ENCODE results near the gene UBE2O.
"Not testable (repeated sequence)": the region's sequence is repeated elsewhere in the genome, so short reads cannot be mapped to it uniquely, and the experiment has no call there.

The UBE2O gene

GRCh38 chr17:76353599-76354316, 99.2 kb downstream of the UBE2O start, which contains the start of gene PRPSAP1:
TSS of gene PRPSAP1 (minus strand) at chr17:76353916. CDS start at chr17:76353703, 213 bp downstream.
- Mint-ChIP-seq H3K4me1 (ENCODE audit: low read depth) (peaks cover 26% of the 10 kb centered on the region), H3K4me3 (peak within 1 kb of the TSS; percentile 86), H3K27me3 (peaks cover 11% of the 10 kb centered on the region), H3K9me3 (no peaks in the 10 kb centered on the region), H3K27ac (peak within 1 kb of the TSS; percentile 99), H3K36me3 (ENCODE audit: low read depth) (peaks cover 23% of the 10 kb centered on the region)
- intact Hi-C loops (cut with micrococcal nuclease), result loop anchor here (2.0 kb wide), 1 partner anchor 31 kb away; the partner anchor contains the start of gene SPHK1

GRCh38 chr17:76353004-76353598, 99.9 kb downstream of the UBE2O start:
- no peaks in the 10 kb centered on the region for H3K9me3 Mint-ChIP-seq
- intact Hi-C loops (cut with micrococcal nuclease), result no loop called here
- peaks cover 23% of the 10 kb centered on the region for H3K36me3 Mint-ChIP-seq (ENCODE audit: low read depth)
- peaks cover 26% of the 10 kb centered on the region for H3K4me1 Mint-ChIP-seq (ENCODE audit: low read depth)
- peaks cover 10% of the 10 kb centered on the region for H3K27me3 Mint-ChIP-seq
- H3K27ac Mint-ChIP-seq, result peak overlapping the region; percentile 99
- peak overlapping the region; percentile 86 for H3K4me3 Mint-ChIP-seq

GRCh38 chr17:76351526-76352071, 101.4 kb downstream of the UBE2O start:
- intact Hi-C loops (cut with micrococcal nuclease), result no loop called here
- Mint-ChIP-seq H3K4me3 (no peak overlapping the region), H3K9me3 (no peaks in the 10 kb centered on the region), H3K27ac (no peak overlapping the region), H3K4me1 (ENCODE audit: low read depth) (peaks cover 26% of the 10 kb centered on the region), H3K27me3 (no peaks in the 10 kb centered on the region), H3K36me3 (ENCODE audit: low read depth) (peaks cover 38% of the 10 kb centered on the region)

GRCh38 chr17:76350463-76350862, 102.5 kb downstream of the UBE2O start:
- Mint-ChIP-seq H3K4me3 (no peak overlapping the region), H3K36me3 (ENCODE audit: low read depth) (peaks cover 49% of the 10 kb centered on the region), H3K9me3 (no peaks in the 10 kb centered on the region), H3K27ac (no peak overlapping the region), H3K4me1 (ENCODE audit: low read depth) (peaks cover 31% of the 10 kb centered on the region), H3K27me3 (no peaks in the 10 kb centered on the region)
- intact Hi-C loops (cut with micrococcal nuclease), result no loop called here

- Mint-ChIP-seq H3K4me1 (ENCODE audit: low read depth) (peaks cover 13% of the 10 kb centered on the region), H3K36me3 (ENCODE audit: low read depth) (peaks cover 63% of the 10 kb centered on the region)
- H3K27ac Mint-ChIP-seq; H3K27me3 Mint-ChIP-seq; intact Hi-C loops (cut with micrococcal nuclease); H3K9me3 Mint-ChIP-seq; H3K4me3 Mint-ChIP-seq: not testable (repeated sequence)
Observed at GRCh38 chr17:76346936-76347335, 106.0 kb downstream of the UBE2O start.

GRCh38 chr17:76345377-76345974, 107.5 kb downstream of the UBE2O start:
- intact Hi-C loops (cut with micrococcal nuclease), result no loop called here
- no peaks in the 10 kb centered on the region for H3K27me3 Mint-ChIP-seq
- H3K27ac Mint-ChIP-seq, result no peak overlapping the region
- no peak overlapping the region for H3K4me3 Mint-ChIP-seq
- peaks cover 73% of the 10 kb centered on the region for H3K36me3 Mint-ChIP-seq (ENCODE audit: low read depth)
- H3K9me3 Mint-ChIP-seq, result no peaks in the 10 kb centered on the region
- H3K4me1 Mint-ChIP-seq (ENCODE audit: low read depth), result peaks cover 7% of the 10 kb centered on the region

GRCh38 chr17:76343106-76343505, 109.8 kb downstream of the UBE2O start:
- peaks cover 7% of the 10 kb centered on the region for H3K4me1 Mint-ChIP-seq (ENCODE audit: low read depth)
- no peaks in the 10 kb centered on the region for H3K9me3 Mint-ChIP-seq
- H3K4me3 Mint-ChIP-seq, result no peak overlapping the region
- no peaks in the 10 kb centered on the region for H3K27me3 Mint-ChIP-seq
- H3K27ac Mint-ChIP-seq, result no peak overlapping the region
- intact Hi-C loops (cut with micrococcal nuclease), result no loop called here
- H3K36me3 Mint-ChIP-seq (ENCODE audit: low read depth), result peaks cover 87% of the 10 kb centered on the region

- intact Hi-C loops (cut with micrococcal nuclease), result no loop called here
- Mint-ChIP-seq H3K4me3 (no peak overlapping the region), H3K27ac (no peak overlapping the region), H3K36me3 (ENCODE audit: low read depth) (peaks cover 69% of the 10 kb centered on the region), H3K4me1 (ENCODE audit: low read depth) (peaks cover 7% of the 10 kb centered on the region), H3K27me3 (no peaks in the 10 kb centered on the region), H3K9me3 (no peaks in the 10 kb centered on the region)
Observed at GRCh38 chr17:76341301-76341700, 111.7 kb downstream of the UBE2O start.

Measured in dendritic cell treated with granulocyte-macrophage colony-stimulating factor and Interleukin-4, amounts not matched to agents 40 ng/mL and 50 ng/mL, for 4 days (primary cell).